Fibroblast of lung (primary cell): ENCODE data around the gene ACTMAP. TPM values are rescaled to one million over a fixed set of nuclear protein-coding genes. Genes with fewer than 3 reads are reported as not detected.

ENCODE experiments used
- DNase-seq, 2 donors: peaks; one replicate each; pipeline versions ENCODE4 v3.0.0 to v3.0.0-alpha.2; 2010; ENCODE audit warnings: low read depth in 2 of 2
- H2AFZ ChIP-seq: 2 replicates; pipeline ENCODE4 v1.5.1; 2012; ENCODE audit warnings: low read length, control low read depth, inconsistent platforms
- H3K27ac ChIP-seq: 2 replicates; pipeline ENCODE4 v1.5.1; 2011; ENCODE audit warnings: low read length, control low read depth; ENCODE audit not compliant: insufficient read depth
- H3K27me3 ChIP-seq: 2 replicates; pipeline ENCODE4 v1.5.1; 2011; ENCODE audit warnings: mild to moderate bottlenecking, low read length; ENCODE audit not compliant: control insufficient read depth, insufficient read depth
- H3K36me3 ChIP-seq: 2 replicates; pipeline ENCODE4 v1.5.1; 2011; ENCODE audit warnings: low read length; ENCODE audit not compliant: control insufficient read depth, insufficient read depth
- H3K4me1 ChIP-seq: 2 replicates; pipeline ENCODE4 v1.5.1; 2011; ENCODE audit warnings: low read length; ENCODE audit not compliant: control insufficient read depth, insufficient read depth; ENCODE audit errors: extremely low read depth
- H3K4me2 ChIP-seq: 2 replicates; pipeline ENCODE4 v1.5.1; 2011; ENCODE audit warnings: low read length, control low read depth; ENCODE audit not compliant: insufficient read depth; ENCODE audit errors: extremely low read depth
- H3K4me3 ChIP-seq, 4 experiments: fragments of 200-600 bp in 1 of 4; sonication (generic) in 1 of 4; replicated peaks in 1 of 4; 2 replicates each; pipeline ENCODE4 v1.5.1; 2011 to 2016; ENCODE audit warnings: low read length in 4 of 4, low read depth in 3 of 4, mild to moderate bottlenecking in 3 of 4, control low read depth in 2 of 4, inconsistent platforms in 1 of 4, mixed read lengths in 1 of 4; ENCODE audit not compliant: insufficient read depth in 1 of 4; ENCODE audit errors: control extremely low read depth in 1 of 4
- H3K79me2 ChIP-seq: 2 replicates; pipeline ENCODE4 v1.5.1; 2012; ENCODE audit warnings: mild to moderate bottlenecking, low read length, inconsistent platforms; ENCODE audit not compliant: control insufficient read depth, insufficient read depth
- H3K9ac ChIP-seq: 2 replicates; pipeline ENCODE4 v1.5.1; 2011; ENCODE audit warnings: mild to moderate bottlenecking, low read length, control low read depth; ENCODE audit not compliant: insufficient read depth
- H3K9me3 ChIP-seq: 2 replicates; pipeline ENCODE4 v1.5.1; 2012; ENCODE audit warnings: low read depth, low read length; ENCODE audit not compliant: control insufficient read depth, insufficient read depth
- H4K20me1 ChIP-seq: 2 replicates; pipeline ENCODE4 v1.5.1; 2011; ENCODE audit warnings: low read length; ENCODE audit not compliant: control insufficient read depth, insufficient read depth; ENCODE audit errors: extremely low read depth
- CTCF ChIP-seq, 2 donors: IDR thresholded peaks in 1 of 2; conservative IDR thresholded peaks in 1 of 2; 1 replicate in 1 of 2; 2 replicates in 1 of 2; pipeline ENCODE4 v1.5.1; 2011 to 2012; ENCODE audit warnings: low read length in 2 of 2, control low read depth in 1 of 2, inconsistent platforms in 1 of 2, low read depth in 1 of 2, mild to moderate bottlenecking in 1 of 2
- EZH2 ChIP-seq: IDR thresholded peaks from 2 replicates; pipeline ENCODE4 v1.5.1; 2012; ENCODE audit warnings: low read length, control low read depth, mild to moderate bottlenecking; ENCODE audit errors: missing control alignments
- polyA plus RNA-seq, 2 donors: library from polyadenylated mRNA; depleted of rRNA in 1 of 2; stranded (reverse) in 1 of 2; unstranded in 1 of 2; fragments of >200 nt; gene quantifications; 2 replicates each; pipeline ENCODE4 v1.2.1, GENCODE V29; 2011 to 2012; ENCODE audit warnings: missing spikeins in 1 of 2
- total RNA-seq: library from RNA; depleted of rRNA; stranded (reverse); fragments of >200 nt; gene quantifications from 2 replicates; pipeline ENCODE4 v1.2.1, GENCODE V29; 2014

Gene ACTMAP
- total and polyA plus RNA-seq, 2 donors (not counting 1 experiment from before 2014, with no cell fraction given) = 1.8 to 2.2 TPM

- H3K27me3 ChIP-seq = no peaks in the 10 kb centered on the region
- H4K20me1 ChIP-seq = no peaks in the 10 kb centered on the region
- H3K4me1 ChIP-seq = no peaks in the 10 kb centered on the region
- no peak for TF ChIP-seq EZH2
- TF ChIP-seq CTCF (conservative IDR thresholded peaks at IDR 0.05 in 1 of 2, IDR thresholded peaks at IDR 0.05 in 1 of 2; ENCODE audit: low read depth in 1 of 2, low read length in 2 of 2) = no peak
- H3K36me3 ChIP-seq = peaks cover 24% of the 10 kb centered on the region
- no peak overlapping the region for H3K4me2 ChIP-seq
- H3K79me2 ChIP-seq = no peaks in the 10 kb centered on the region
- H3K9me3 ChIP-seq = no peaks in the 10 kb centered on the region
- no peak for DNase-seq
- no peak overlapping the region for H2AFZ ChIP-seq
- no peak overlapping the region for H3K9ac ChIP-seq
- H3K27ac ChIP-seq = no peak overlapping the region
- H3K4me3 ChIP-seq = no peak overlapping the region
Observed at GRCh38 chr19:40737102-40737644, 13.1 kb downstream of the ACTMAP start.

- no peak for DNase-seq
- no peaks in the 10 kb centered on the region for H3K27me3 ChIP-seq
- no peaks in the 10 kb centered on the region for H3K79me2 ChIP-seq
- H4K20me1 ChIP-seq = no peaks in the 10 kb centered on the region
- no peak overlapping the region for H3K27ac ChIP-seq
- no peaks in the 10 kb centered on the region for H3K4me1 ChIP-seq
- H3K9me3 ChIP-seq = no peaks in the 10 kb centered on the region
- H3K4me2 ChIP-seq = no peak overlapping the region
- no peak overlapping the region for H3K4me3 ChIP-seq
- no peak for TF ChIP-seq EZH2
- TF ChIP-seq CTCF (conservative IDR thresholded peaks at IDR 0.05 in 1 of 2, IDR thresholded peaks at IDR 0.05 in 1 of 2; ENCODE audit: low read depth in 1 of 2, low read length in 2 of 2) = no peak
- no peak overlapping the region for H2AFZ ChIP-seq
- H3K9ac ChIP-seq = no peak overlapping the region
- peaks cover 22% of the 10 kb centered on the region for H3K36me3 ChIP-seq
Observed at GRCh38 chr19:40736661-40737060, 13.6 kb downstream of the ACTMAP start.

GRCh38 chr19:40735013-40735771 is 15.1 kb downstream of the ACTMAP start:
- no peak overlapping the region for H2AFZ ChIP-seq
- H3K36me3 ChIP-seq = peaks cover 22% of the 10 kb centered on the region

More at GRCh38 chr19:40735013-40735771, 15.1 kb downstream of the ACTMAP start:
- no peaks in the 10 kb centered on the region for H3K79me2 ChIP-seq
- DNase-seq = no peak
- no peaks in the 10 kb centered on the region for H3K4me1 ChIP-seq
- H3K27me3 ChIP-seq = no peaks in the 10 kb centered on the region
- TF ChIP-seq CTCF (conservative IDR thresholded peaks at IDR 0.05 in 1 of 2, IDR thresholded peaks at IDR 0.05 in 1 of 2; ENCODE audit: low read depth in 1 of 2, low read length in 2 of 2) (no peak), EZH2 (no peak)
- no peak overlapping the region for H3K4me2 ChIP-seq
- H3K9me3 ChIP-seq = no peaks in the 10 kb centered on the region
- H3K27ac ChIP-seq = no peak overlapping the region
- H3K4me3 ChIP-seq = no peak overlapping the region
- H3K9ac ChIP-seq = no peak overlapping the region
- no peaks in the 10 kb centered on the region for H4K20me1 ChIP-seq
